Medulla oblongata (tissue), 1 donor: ENCODE results near the gene WDR62.
A peak's percentile ranks its signal among the peaks of the same experiment; 100 is the strongest.

Experiments
- DNase-seq: peaks from one replicate; pipeline ENCODE4 v3.0.0-alpha.2; 2015; ENCODE audit errors: extremely low spot score

WDR62 gene

DNA sequence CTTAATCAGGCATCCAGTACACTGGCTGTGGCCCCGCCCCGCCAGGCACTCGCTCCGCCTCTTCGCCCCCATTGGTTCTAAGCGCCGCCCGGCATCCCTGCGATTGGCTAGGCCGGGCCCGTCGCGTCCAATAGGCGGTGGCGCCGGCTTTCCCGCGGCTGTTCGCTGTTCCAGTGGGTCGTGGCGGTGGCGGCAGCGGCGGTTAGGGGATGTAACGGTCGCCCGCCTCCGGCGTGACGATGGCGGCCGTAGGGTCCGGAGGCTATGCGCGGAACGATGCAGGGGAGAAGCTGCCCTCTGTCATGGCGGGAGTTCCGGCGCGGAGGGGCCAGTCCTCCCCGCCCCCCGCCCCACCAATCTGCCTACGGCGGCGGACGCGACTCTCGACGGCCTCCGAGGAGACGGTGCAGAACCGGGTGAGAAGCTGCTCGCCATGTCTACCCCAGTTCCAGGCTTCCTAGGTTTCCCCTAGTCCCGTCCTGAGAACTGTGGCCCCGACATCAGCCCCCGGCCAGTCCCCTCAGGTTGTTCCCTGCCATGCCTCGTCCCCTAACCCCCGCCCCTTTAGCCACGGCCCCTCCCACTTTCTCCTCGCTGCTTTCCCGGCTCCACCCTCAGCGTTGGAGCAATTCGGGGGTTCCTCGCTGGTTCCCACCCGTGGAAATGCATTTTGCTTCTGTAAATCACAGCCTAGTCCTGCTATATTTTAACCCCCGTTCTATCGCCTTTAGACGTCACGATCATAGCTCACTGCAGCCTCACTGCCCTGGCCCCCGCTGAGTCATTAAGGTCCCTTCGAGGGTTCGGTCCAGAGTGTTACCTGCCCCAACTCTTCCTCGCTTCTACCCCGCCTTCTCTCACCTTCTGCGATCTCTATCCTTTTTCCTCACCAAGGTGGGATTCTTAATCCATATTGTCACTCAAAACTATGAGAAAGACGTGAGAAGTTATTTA, at the start of gene WDR62:
Gene WDR62, plus strand, starts transcription at position 165 of the 954 bp plus-strand sequence. Its CDS starts 75 bp downstream, at position 240.
- DNase-seq = no peak

DNA sequence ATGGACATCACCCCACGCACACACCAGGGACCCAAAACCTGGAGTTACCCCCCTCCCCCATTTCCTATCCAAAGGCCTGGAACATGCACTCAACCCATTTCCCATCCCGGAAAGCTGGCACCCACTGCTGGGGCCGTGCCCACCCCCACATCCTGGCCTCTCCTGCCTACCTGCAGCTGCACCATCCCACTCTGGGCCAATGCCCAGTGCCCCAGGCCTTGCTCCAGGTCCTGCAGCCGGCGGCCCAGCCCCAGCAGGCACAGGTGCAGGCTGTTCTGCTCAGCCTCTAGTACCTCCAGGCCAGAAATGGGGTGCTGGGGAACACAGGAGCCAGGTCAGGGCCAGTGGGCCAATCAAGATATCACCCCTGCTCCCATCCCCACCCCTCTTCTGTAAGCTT, 47.7 kb upstream of the WDR62 start:
- no peak for DNase-seq

DNA sequence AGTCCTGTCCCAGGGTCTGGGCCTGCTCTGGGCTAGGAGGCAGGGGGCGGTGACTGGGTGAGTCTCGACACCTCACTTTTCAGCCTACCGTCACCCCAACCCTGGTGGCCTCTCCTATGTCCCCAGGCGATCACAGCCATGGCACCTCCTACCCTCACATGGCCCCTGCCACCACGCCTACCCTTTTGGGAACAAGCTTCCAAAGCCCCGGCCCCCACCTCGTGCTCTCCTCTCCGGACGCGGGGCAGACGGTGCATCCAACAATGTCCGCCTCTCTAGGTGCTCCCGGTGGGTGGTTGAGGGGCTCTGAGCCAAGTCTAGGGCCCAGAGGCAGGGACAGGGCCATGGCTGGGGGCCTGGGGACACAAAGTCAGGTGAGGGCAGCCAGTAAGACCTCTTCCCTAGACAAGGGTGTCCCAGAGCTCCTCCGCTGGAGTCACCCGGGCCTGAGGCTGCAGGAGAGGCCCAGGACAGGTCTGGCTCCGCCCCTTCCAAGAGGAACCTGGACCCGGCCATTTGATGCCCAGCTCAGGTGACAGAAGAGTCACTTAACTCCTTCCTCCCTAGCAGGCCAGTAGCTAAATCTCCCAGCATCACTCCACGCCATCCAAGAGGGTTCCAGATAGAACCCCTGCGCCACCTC, 46.2 kb upstream of the WDR62 start, which contains the start of gene SYNE4:
Gene SYNE4, minus strand, starts transcription at position 478 of the 643 bp plus-strand sequence. Its CDS starts 132 bp downstream, at position 346.
- no peak for DNase-seq

DNA sequence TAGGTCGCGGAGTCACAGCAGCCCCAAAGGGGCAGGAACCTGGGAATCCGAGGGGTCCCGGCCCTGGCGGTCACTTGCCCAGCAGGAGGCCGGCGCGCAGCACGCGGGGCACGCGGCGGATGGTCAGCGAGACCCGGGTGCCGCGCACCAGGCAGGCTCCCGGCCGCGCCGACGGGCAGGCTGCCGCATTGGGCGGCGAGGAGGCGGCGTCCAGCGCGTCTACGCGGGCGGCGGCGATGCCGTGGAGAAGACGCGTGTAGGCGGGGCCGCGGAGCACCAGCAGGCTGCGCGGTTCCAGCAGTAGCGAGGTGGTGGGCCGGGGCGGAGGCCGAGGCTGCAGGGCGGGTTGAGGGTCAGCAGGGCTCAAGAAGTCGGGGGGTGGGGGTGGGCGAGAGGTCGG, 45.5 kb upstream of the WDR62 start:
- peak; percentile 32 for DNase-seq

DNA sequence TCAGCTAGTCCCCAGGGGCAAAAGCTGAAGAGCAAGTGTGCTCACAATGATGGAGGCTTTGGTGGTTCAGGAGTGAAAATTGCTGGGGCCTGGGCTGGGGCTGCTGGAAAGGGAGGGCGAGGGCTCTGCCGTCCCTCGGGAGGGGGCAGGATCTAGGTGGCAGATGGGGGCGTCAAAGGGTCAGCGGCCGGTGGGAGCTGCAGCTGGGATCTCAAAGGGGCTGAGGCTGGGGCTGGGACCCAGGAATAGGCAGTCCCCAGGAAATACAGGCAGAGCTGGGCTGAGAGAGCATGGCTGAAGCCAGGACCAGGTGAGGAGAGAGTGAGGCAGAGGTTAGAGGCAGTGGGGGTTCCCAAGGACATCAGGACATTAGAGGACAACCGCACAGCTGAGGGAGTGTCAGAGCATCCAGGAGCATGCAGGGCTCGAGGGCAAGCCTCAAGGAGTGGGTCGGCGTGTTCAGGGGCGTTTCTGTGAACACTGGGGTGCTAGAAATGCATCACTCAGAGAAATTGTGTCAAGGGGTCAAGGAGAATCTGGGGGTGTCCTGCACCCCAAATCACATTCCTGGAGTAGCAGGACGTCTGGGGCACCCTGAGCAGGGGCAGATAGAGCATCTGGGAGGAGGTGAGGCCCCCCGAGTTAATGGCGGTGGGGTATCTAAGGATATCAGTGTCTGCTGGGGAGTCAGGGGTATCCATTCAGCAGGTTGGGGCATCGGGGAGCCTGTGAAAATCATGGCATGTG, 44.9 kb upstream of the WDR62 start:
- no peak for DNase-seq

GRCh38 chr19:36010402-36010801, 44.3 kb upstream of the WDR62 start:
- DNase-seq = no peak

- DNase-seq = no peak
These were observed 41.3 kb upstream of the WDR62 start for GRCh38 chr19:36013280-36014011.

GRCh38 chr19:36014012-36014924, 40.4 kb upstream of the WDR62 start, which contains the start of gene ALKBH6:
TSS of gene ALKBH6 (minus strand) at chr19:36014213. CDS start at chr19:36013397, 816 bp downstream.
- DNase-seq = peak; percentile 99

DNA sequence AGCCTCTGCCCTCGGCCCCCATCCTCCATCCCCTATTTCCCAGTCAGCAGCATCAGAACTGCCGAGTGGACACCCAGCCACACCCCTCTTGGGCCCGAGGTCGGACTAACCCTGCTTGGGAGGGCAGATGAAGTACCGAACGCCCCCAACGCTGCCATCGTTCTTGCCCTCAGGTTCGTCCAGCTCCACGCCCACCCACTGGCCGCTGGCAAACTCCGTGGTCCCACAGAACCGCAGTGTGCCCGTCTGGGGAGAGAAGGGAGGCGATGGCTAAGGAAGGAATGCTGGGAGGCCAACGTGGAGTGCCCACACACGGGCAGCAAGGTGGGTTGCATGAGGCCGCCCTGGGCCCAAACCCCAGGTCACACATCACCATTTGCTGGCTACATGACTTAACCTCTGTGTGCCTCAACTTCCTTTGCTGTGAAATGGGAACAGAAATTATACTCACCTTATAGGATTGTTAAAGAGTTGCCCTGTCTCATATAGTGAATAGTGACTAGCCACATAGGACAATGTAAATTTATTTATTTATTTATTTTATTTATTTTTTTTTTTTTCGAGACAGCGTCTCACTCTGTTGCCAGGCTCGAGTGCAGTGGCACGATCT, 35.5 kb upstream of the WDR62 start:
- DNase-seq = no peak

DNA sequence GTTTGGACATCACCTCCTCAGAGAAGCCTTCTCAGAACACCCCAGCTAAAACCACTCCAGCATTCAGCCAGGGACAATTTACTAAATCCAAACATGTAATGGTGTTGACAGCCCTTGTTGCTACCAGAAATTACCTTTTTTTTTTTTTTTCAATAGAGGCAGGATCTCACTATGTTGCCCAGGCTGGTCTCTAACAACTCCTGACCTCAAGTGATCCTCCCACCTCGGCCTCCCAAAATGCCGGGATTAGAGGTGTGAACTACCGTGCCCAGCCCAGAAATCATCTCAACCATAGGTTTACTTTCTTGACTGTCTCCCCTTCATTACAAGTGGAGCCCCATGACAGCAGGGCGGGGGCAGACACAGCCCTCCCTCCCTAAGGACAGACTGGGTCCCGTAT, 31.3 kb upstream of the WDR62 start:
- DNase-seq = no peak

DNA sequence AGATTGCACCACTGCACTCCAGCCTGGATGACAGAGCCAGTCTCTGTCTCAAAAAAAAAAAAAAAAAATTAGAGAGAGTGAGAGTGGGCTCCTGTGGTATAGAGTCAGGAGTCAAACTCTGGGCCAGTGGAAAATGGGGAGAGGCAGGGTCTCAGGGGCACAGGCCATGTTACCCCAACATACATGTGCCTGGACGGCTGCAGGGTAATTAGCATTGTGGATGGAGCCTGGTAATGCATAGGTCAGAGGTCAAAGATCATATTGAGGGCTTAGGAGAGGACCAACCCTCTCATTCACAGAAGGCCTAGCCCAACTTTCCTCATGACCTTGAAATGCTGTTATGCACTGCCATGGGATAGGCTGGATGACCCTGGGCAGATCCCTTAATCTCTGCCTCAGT, 29.2 kb upstream of the WDR62 start:
- DNase-seq = no peak

DNA sequence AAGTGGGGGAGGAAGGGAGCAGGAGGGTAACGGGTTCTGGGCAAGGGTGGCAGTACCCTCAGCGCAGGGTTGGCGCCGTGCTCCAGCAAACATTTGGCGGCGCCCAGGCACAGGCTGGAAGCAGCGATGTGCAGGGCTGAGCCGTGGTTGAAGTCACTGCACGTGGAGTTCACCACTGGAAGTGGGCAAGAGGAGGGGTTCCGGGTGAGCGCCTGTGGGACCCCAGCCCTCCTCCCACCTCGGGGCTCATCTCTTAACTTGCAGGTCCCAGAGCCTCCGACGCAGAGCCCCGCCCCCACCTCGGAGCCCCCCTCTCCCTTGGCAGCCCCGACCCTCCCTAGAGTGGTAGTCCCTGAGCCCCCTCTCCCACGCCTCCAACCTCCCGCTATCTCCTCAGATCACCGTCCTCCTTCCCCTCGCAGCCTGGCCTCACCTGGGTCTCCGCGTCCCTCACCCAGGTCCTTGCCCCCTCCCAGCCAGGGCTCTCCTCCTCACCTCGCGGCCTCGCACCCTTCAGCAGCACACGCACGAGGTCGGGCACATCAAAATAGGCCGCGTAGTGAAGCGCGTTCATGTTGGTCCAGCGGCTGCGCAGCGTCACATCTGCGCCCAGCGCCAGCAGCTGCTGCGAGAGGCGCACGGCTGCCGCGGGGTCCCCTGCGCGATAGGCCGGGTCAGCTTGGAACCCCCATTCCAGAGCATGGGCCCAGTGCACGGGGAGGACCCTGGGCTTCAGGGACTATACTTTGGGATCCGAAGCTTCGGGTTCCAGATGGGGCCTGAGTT, 28.4 kb upstream of the WDR62 start:
- no peak for DNase-seq

GRCh38 chr19:36027696-36028095, 27.0 kb upstream of the WDR62 start:
- DNase-seq = no peak

- no peak for DNase-seq
These were observed 26.2 kb upstream of the WDR62 start for GRCh38 chr19:36028313-36029041.

DNA sequence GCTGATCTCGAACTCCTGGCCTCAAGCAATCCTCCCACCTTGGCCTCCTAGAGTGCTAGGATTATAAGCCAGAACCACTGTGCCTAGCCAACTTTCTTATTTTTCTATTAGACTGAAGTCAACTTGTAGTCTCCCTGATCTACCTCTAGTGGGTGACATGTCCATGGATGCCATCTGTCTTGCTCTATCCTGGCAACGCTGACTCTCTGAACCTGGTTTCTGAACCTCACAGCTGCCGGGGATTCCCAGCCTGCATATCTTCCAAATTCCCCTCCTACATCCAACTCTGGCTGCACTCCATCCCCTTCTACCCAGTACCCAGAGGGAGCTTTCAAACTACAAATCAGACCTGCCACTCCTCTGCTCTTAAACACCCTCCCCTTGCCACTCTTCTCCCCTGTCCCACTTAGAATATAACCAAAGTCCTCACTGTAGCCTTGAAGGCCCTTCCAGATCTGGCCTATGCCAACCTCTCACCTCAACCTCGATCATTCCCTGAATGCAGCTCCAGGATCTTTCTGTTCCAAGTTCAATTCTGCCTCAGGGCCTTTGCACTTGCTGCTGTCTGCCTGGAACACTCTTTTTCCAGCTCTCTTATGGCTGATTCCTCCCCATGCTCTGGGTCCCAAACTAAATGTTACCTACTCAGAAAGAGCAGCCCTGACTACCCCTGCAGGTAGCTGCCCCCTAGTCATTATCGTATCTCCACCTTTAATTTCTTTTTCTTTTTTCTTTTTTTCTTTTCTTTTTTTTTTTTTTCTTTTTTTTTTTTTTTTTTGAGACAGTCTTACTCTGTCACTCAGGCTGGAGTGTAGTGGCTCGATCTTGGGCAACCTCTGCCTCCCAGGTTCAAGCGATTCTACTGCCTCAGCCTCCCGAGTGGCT, 24.2 kb upstream of the WDR62 start:
- no peak for DNase-seq

GRCh38 chr19:36031308-36031707, 23.4 kb upstream of the WDR62 start:
- no peak for DNase-seq
